ENCODE data around the gene ABL2.
"Not testable (repeated sequence)": the region's sequence is repeated elsewhere in the genome, so short reads cannot be mapped to it uniquely, and the experiment has no call there.

Gene ABL2

DNA sequence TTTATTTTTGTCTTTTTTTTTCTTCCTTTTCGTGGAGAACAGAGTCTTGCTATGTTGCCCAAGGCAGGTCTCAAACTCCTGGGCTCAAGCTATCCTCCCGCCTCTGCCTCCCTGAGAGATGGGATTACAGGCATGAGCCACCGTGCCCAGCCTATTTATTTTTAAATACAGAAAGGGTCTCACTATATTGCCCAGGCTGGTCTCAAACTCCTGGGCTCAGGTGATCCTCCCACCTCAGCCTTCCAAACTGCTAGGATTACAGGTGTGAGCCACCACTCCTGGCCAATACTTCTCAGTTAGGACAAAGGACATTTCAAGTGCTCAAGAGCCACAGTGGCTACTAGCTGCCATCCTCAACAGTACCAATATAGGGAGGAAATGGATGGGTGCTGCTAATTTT is 16.2 kb downstream of the ABL2 start:
- not testable (repeated sequence) for DNase-seq

DNA sequence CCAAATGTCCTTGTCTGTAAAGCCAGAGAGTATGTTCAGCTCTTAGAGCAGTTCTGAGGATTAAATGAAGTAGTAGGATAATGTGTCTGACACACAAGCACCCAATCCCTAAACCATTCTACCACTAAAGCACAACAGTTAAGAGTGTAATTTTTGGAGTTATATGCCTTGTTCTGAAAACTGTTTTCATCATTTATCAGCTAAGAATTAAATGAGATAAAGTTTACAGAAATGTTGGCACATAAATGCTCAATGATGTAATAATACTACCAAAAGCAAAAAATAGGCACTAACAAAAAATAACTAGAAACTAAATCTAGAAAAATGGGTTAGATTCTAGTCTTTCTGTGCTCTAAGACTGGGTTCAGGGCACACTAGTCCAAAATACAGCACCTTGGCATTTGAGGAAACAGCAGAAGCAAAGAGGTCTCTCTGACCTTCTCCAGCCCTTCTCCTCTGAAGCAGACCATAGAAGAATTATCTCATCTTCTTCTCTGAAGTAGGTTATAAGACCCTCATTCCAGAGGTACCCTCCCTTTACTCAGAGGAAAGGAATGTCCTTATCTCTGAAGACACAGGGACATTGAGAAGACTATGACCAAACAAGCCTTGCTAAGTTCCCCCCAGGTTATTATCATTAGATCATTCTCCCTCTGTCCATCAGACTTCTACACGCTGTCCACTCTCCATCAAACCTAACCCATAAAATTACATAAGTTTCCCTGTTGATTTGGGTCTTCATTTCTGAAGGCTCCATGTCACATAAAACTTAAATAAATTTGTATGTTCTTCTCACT is 20.6 kb downstream of the ABL2 start:
- no peak for DNase-seq

DNA sequence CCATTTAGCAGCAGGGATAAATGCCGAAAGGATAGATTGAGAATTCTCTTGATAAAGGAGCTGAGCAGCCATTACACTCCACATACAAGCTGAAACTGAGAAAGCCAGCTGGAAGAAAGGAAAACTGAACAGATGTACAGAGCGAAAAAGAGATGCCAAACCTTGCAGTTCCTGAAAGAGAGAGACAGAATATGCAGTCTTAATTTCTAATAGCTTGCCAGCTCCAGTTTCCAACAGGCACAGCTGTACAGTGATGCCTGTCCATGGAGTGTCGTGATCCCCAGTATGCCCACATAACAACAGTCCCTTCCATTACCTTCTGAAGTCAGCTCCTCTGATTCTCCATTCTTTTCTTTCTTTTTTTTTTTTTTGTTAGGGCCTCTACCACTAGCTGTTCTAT is 22.7 kb downstream of the ABL2 start:
- no peak for DNase-seq

DNA sequence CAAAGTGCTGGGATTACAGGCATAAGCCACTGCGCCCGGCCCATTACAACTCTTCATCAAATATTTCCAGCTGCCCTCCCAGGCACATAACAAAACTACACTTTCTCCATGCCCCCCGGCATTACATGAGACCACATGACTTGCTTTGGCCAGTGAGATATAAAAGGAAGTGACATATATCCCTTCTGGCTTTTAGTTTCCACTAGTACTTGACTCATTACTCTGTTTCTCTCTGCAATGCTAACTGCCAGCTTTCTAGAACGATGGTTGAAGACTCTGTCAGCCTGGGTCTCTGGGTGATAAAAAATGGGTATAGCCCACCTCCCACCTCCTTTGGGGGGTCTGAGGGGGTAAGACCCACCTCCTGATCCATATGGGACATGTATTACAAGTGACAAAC is 24.2 kb downstream of the ABL2 start:
- DNase-seq = no peak

DNA sequence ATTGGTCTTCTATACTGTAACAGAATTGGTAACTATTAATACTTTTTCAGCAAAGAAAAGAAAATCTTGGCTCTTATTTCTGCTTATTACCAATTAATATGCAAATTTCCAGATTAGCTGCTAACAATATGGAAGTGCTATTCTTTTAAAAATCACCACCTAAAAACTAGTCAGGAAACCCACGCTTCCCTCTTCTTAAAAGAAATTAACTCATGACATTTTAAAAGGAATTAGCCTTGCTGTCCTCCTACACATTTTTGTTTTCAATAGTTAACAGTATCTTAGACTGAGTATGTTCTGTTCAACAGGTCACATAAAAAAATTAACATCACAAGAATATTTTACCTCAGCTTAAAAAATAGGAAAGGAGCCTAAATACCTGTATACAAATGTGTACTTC is 27.3 kb downstream of the ABL2 start:
- no peak for DNase-seq

DNA sequence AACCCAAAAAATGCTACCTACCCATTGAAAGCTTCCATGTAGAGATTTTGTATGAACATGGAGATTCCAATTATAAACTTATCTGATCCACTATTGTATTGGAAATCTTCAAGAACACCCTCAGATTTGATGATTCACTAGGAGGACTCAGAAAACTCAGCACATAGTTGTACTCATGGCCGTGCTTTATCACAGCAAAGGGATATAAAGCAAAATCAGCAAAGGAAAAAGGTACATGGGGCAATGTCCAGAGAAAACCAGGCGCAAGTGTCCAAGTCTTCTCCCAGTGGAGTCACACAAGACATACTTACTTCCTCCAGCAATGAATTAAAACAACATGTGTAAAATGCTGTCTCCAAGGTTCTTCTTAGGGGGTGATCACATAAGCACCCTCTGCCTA is 28.9 kb downstream of the ABL2 start:
- no peak for DNase-seq

DNA sequence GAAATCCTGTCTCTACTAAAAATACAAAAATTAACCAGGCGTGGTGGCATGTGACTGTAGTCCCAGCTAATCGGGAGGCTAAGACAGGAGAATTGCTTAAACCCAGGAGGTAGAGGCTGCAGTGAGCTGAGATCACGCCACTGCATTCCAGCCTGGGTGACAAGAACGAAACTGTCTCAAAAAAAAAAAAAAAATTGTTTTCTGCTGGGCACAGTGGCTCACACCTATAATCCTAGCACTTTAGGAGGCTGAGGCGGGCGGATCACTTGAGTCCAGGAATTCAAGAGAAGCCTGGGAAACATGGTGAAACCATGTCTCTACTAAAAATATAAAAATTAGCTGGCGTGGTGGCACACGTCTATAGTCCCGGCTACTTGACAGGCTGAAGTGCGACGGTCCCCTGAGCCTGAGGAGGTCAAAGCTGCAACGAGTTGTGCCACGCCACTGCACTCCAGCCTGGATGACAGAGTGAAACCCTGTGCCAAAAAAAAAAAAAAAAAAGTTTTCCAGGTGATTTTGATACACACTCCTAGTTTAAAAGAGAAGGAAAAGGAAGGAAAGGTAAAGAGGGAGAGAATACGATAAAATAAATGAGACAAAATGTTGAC is 31.7 kb downstream of the ABL2 start:
- DNase-seq = no peak

DNA sequence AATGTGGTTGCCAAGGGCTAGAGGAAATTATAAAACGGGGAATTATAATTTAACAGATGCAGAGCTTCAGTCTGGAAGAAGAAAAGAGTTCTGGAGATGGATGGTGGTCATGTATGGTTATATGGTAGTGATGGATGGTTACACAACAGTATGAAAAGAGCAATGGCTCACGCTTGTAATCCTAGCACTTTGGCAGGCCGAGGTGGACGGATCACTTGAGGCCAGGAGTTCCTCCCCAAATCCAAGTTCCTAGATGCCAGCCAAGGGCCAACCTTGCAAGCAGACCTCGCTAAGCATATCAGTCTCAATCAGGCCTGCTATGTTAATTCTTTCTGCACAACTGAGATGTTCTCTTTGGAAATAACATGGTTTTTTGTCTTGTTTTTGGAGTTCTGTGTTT is 33.6 kb downstream of the ABL2 start:
- DNase-seq = not testable (repeated sequence)

DNA sequence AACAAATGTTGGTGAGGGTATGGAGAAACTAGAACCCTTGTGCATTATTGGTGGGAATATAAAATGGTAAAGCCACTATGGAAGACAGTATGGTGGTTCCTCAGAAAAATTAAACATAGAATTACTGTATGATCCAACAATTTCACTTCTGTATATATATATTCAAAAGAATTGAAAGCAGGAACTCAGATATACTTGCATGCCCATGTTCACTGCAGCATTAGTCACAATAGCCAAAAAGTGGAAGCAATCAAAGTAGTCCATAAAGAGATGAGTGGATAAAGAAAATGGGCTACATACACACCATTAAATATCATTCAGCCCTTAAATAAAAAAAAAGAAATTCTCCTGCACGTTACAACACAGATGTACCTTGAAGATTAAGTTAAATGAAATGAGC is 34.1 kb downstream of the ABL2 start:
- no peak for DNase-seq

DNA sequence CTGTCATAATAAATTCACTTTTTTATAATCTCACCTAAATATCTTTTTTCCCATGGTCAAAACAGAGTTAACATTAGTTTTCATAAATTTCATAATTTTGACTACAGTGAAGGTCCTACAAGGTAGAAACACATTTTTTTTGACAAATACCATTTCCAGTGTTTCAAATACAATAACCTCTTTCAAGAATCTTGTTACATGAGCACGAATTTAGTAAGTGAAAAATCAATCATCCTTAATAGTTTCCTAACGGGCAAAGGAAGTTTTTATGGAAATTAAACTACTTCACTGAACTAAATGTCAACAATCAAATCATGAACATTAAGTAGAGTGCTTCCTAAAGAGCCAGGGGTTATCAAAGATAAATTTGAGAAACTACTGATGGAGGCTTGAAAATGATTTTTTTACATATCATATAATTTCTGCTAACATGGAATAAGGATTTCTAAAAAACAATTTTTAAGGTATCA is 35.4 kb downstream of the ABL2 start:
- no peak for DNase-seq

DNA sequence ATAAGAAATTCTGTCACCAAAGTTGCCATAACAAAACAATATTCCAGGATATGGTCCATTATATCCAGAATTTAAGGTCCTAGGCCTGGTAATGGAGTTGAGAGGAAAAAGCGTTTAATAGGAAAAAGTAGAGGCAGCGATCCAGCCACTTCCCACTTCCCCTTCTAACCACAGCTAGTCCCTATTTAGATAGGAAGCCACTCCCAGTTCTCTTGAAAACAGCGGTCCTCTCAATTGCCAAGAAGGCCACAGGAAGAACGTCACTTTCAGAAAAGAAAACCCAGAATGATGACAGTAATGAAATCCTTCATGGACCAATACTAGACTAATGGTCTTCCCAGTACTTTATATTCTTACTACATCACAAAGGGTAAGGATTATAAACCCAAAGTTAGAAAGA is 38.6 kb downstream of the ABL2 start:
- DNase-seq = no peak

DNA sequence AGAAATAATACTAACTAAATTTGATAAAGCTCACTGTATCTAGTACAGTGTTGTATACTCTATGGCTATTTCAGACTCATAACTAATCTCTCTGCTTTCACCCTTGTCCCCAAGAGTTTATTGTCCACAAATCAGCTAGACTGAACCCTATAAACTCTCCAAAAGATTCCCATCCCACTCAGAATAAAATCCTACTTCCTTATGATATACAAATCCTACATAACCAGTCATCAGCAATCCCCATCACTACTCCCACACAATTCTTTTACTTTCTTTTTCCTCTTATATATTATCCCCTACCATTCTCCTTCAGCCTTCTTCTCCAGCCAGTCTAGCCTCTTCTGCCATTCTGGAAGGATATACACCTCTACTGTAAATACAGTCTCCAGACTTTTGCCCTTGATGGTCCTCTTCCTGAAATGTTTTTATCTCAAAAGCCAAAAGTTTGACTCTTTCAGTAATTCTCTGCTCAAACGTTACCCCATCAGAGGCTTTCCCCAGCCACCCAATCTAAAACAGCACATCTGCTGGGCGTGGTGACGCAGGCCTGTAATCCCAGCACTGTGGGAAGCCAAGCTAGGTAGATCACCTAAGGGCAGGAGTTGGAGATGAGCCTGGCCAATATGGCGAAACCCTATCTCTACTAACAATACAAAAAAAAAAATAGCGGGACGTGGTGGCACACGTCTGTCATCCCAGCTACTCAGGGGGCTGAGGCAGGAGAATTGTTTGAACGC is 41.6 kb downstream of the ABL2 start:
- no peak for DNase-seq

DNA sequence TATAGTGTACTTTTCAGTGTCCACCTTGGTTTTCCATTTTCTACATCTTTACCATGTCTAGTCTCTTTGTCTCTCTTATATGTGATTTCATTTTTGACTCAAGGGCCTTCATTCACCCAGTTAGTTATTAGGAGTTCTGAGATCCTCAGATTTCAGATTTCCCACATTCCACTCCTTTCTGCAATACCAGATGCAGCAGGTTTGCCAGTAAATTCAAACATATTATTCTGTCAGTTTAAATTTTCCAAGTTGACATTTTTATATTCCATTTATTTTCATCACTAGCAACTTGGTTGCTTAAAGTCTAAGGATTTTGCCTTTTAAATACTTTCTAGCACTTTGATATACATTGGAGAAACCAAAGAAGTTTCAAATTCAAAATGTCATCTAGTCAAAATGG is 42.4 kb downstream of the ABL2 start:
- DNase-seq = no peak

DNA sequence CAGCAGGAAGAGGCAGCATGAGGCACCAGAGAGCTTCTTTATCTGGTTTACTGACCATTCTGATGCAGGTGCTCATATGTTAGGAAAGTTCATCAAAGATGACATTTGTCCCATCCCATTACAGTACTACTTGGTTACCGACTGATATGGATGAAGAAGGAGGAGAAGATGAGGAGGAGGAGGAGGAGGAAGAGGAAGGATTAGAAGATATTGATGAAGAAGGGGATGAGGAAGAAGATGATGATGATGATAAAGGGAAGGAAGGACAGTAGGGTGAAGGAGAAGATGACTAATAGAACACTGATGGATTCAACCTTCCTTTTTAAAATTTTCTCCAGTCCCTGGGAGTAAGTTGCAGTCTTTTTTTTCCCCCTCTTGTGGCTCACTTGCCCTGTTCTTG is 45.1 kb downstream of the ABL2 start:
- DNase-seq = no peak

DNA sequence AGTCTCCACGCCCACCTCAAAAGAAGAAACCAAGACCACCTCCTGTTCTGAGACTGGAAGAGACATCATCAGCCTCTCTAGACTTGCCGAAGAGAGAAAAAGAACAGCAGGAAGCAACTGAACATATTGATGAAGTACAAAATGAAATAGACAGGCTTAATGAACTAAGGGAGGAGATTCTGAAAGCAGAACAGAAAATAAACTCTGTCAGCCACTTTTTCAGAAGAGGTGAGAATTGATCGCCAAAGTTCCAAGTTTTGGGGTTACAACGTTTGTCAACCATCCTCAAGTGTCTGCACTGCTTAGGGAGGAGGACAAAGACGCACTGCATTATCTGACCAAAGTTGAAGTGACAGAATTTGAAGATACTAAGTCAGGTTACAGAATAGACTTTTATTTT is 45.6 kb downstream of the ABL2 start:
- DNase-seq = no peak

DNA sequence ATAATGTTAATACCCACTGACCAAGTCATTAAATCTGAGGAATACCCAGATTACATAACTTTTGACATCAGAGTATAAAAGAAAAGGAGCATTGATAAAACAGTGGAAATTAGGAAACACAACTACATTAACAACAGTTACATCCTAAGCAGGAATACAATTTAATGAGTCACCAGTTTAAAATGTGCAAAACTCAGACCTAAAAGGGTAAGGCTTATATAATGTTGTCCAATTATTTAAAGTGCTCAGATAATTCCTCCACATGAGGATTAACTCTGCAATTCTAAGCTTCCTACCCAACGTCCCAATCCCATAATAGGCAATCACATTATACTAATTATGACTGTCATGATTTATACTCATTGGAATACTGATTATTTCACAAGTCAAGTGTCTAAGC is 50.5 kb downstream of the ABL2 start:
- no peak for DNase-seq

DNA sequence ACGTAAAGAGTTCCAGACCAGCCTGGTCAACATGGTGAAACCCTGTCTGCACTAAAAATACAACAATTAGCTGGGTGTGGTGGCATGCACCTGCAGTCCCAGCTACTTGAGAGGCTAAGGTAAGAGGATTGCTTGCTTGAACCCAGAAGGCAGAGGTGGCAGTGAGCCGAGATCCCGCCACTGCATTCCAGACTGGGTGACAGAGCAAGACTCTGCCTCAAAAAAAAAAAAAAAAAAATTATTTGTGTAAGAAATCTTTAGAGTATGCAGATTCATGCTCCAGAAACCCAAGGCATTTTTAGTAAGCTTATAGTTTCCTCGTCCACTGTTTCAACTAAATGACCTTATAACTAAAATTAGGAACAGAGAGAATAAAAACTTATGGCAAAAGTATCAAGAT is 51.3 kb downstream of the ABL2 start:
- DNase-seq = no peak

DNA sequence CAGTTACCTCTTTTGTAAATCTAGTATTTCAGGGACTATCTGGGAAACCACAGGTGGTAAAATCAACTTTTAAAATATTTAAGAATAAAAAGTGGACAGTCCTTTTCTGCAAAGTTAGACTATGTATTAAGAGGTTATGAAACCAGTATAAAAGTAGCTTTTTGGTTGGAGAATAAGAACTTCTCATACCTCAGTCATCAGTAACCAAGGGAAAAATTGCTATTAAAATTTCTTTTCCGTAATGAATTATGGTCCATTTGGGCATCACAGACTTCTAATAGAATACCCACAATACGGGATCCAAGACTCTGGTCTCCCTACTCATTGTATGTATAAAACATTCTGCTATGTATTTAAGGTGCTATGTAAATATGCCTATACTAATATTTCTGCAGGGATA is 51.9 kb downstream of the ABL2 start:
- DNase-seq = no peak

DNA sequence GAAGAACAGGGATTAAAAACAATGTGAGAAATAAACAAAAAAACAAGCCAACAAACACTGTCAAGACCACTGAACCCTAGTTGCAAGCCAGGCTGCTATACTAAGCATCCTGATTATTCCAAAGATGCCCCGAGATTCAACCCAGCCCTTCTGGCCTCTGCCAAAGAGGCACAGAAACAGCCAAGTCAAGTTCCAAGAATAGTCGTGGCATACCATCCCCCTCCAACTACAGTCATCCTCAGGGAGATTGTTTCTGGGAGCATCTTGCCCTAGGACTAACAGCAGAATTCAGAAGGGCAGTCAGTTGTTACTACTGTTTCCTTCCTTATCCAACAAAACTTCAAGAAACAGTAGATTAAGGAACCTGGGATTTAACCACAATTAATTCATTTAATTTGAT is 52.3 kb downstream of the ABL2 start:
- DNase-seq = no peak

DNA sequence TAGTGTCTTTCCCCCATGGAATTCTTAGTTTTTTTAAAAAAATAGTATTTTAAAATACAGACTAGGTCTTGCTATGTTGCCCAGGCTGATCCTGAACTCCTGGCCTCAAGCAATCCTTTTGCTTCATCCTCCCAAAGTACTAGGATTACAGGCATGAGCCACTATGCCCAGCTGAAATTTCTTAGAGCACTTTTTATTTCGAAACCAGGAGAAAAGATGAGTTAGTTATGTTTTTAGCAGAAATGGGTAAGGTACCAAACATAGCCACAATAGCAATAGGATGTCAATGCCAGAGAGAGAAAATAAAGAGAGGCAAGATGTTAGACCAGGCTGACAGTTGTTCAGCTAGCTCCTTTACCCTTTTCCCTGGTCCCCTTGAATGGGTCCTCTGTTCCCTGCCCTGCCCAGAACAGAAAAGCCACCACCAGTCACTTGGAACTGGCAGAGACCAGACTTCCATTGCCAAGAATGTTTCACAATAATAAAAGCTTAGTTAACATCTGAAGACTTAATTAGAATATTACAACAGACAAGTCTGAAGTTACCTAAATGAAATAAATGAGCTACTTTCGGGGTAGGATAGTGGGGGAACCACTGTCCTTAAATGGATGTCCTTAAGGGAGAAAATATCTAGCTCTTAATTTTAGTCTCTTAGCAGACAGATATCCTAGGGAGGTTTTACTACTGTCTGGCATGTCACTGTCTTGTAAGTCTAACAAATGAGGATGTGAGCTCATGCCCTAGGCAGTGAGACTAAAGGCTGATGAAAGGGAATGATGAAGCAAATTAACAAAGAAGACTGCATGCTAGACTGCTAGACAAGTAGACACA is 54.3 kb downstream of the ABL2 start:
- DNase-seq = no peak

DNA sequence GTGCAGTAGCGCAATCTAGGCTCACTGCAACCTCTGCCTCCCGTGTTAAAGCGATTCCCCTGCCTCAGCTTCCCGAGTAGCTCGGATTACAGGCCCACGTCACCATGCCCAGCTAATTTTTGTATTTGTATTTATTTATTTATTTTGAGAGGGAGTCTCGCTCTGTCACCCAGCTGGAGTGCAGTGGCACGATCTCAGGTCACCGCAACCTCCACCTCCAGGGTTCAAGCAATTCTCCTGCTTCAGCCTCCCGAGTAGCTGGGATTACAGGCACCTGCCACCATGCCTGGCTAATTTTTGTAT is 59.1 kb downstream of the ABL2 start:
- not testable (repeated sequence) for DNase-seq

DNA sequence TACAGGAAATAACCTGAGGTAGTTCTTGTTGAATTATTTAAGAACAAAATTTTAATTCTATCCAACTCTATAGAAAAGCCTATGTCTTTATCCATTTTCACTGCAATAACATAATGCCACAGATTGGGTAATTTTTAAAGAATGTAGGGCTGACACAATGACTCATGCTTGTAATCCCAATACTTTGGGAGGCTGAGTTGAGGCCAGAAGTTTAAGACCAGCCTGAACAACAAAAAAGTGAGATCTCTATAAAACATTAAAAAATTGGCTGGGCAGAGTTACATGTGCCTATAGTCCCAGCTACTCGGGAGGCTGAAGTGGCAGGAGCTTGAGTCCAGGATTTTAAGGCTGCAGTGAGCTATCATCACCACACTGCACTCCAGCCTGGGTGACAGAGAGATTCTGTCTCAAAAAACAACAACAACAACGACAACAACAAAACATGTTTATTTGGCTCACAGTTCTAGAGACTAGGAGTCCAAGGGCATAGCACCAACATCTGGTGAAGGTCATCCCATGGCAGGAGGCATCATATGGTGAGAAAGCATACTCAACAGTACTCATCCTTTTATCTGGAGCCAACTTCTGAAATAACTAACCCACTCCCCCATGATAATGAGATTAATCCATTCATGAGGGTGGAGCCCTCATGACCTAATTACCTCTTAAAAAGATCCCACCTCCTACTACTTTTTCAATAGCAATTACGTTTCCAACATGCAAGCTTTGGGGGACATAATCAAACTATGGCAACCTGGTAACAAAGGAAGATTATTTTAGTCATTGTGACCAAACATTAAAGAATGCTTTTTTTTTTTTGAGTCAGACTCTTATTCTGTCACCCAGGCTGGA is 59.6 kb downstream of the ABL2 start:
- no peak for DNase-seq
